Astrocyte of the hippocampus (primary cell): Measurements from ENCODE around the gene HMGB1.
A peak's percentile ranks its signal among the peaks of the same experiment; 100 is the strongest.

ENCODE experiments used
- DNase-seq: peaks from one replicate; pipeline ENCODE4 v3.0.0; 2011; ENCODE audit warnings: low read depth, low spot score

HMGB1 gene

GRCh38 chr13:30465593-30466357, at the start of gene HMGB1:
HMGB1 (minus strand) TSS chr13:30465936; CDS start chr13:30463680, 2,256 bp downstream.
- DNase-seq: peak; percentile 99

- DNase-seq: no peak
Observed at GRCh38 chr13:30510811-30511371, 45.2 kb upstream of the HMGB1 start.

- DNase-seq: no peak
Observed at GRCh38 chr13:30510091-30510490, 44.4 kb upstream of the HMGB1 start.

- no peak for DNase-seq
Observed at GRCh38 chr13:30509254-30510050, 43.7 kb upstream of the HMGB1 start.

- DNase-seq: no peak
Observed at GRCh38 chr13:30504081-30504480, 38.3 kb upstream of the HMGB1 start.

GRCh38 chr13:30502237-30502636, 36.5 kb upstream of the HMGB1 start:
- no peak for DNase-seq

- peak; percentile 26 for DNase-seq
Observed at GRCh38 chr13:30499338-30499737, 33.6 kb upstream of the HMGB1 start.

- DNase-seq: no peak
Observed at GRCh38 chr13:30496147-30496546, 30.4 kb upstream of the HMGB1 start.

GRCh38 chr13:30495746-30496145, 30.0 kb upstream of the HMGB1 start:
- no peak for DNase-seq

GRCh38 chr13:30493658-30494381, 28.1 kb upstream of the HMGB1 start:
- no peak for DNase-seq

- no peak for DNase-seq
Observed at GRCh38 chr13:30487075-30487470, 21.3 kb upstream of the HMGB1 start.

GRCh38 chr13:30486230-30487074, 20.7 kb upstream of the HMGB1 start:
- DNase-seq: peak; percentile 66

- DNase-seq: no peak
Observed at GRCh38 chr13:30481241-30481760, 15.6 kb upstream of the HMGB1 start.

GRCh38 chr13:30480292-30480950, 14.7 kb upstream of the HMGB1 start:
- no peak for DNase-seq

- no peak for DNase-seq
Observed at GRCh38 chr13:30479883-30480219, 14.1 kb upstream of the HMGB1 start.

- DNase-seq: no peak
Observed at GRCh38 chr13:30479154-30479882, 13.6 kb upstream of the HMGB1 start.

- no peak for DNase-seq
Observed at GRCh38 chr13:30477346-30478195, 11.8 kb upstream of the HMGB1 start.

- DNase-seq: no peak
Observed at GRCh38 chr13:30473675-30474074, 7.9 kb upstream of the HMGB1 start.

- DNase-seq: peak; percentile 31
Observed at GRCh38 chr13:30466841-30467252, 1.1 kb upstream of the HMGB1 start.
